ENCODE data around the gene ARF6. TPM values are rescaled to one million over a fixed set of nuclear protein-coding genes. Genes with fewer than 3 reads are reported as not detected.

Gene ARF6
- total RNA-seq, 1 experiment from 2014 or later, result 88.8 TPM

DNA sequence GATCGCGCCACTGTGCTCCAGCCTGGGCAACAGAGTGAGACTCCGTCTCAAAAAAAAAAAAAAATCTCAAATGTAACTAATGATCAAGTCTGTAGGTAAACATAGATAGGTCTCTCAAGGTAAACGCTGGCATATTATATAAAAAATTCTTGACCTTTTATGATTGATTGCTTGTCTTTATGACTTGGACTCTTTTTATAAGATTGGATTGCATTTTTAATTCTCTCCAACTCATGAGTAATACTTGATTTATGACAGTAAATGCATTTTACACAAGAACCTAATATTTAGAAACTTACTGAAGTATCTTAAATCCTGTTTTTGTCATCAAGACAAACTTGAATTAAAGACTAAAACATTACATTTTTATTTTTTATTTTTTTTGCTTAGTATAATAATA lies 16.1 kb downstream of the ARF6 start:
- no peaks in the 10 kb centered on the region for H3K9me3 ChIP-seq (ENCODE audit: control insufficient read depth in 1 of 2, insufficient read depth in 1 of 2, low read depth in 1 of 2, low read length in 2 of 2)
- intact Hi-C loops (cut with micrococcal nuclease), result loop anchor here (5.0 kb wide), 2 partner anchors 63 to 93 kb away; no protein-coding TSS in a partner anchor
- no peak overlapping the region for H3K4me2 ChIP-seq (ENCODE audit: low read length)
- CTCF ChIA-PET, result interaction anchor here (0.8 kb wide), 1 partner anchor 46 kb away, joined by 3 read pairs; no protein-coding TSS in a partner anchor
- H3K4me3 ChIP-seq (replicated peaks in 1 of 2; ENCODE audit: low read depth in 1 of 2, low read length in 2 of 2), result no peak overlapping the region
- no peaks in the 10 kb centered on the region for H3K9me2 ChIP-seq (ENCODE audit: insufficient read depth)
- peaks cover 38 to 65% of the 10 kb centered on the region in 2 experiments for H3K4me1 ChIP-seq (ENCODE audit: control insufficient read depth in 1 of 2, insufficient read depth in 2 of 2, low read length in 2 of 2)
- peak overlapping the region; percentile 72 for H3K27ac ChIP-seq (ENCODE audit: low read depth, low read length)
- no peak overlapping the region for H3K9ac ChIP-seq (ENCODE audit: low read length)
- no peaks in the 10 kb centered on the region for H3K79me2 ChIP-seq (ENCODE audit: insufficient read depth, low read length)
- no peaks in the 10 kb centered on the region for H4K20me1 ChIP-seq (ENCODE audit: insufficient read depth)
- H3K36me3 ChIP-seq (ENCODE audit: control insufficient read depth in 1 of 2, insufficient read depth in 2 of 2, low read length in 2 of 2), result no peaks in the 10 kb centered on the region
- TF ChIP-seq CEBPB (IDR thresholded peaks at IDR 0.05; ENCODE audit: low read depth), result no peak
- no peak for TF ChIP-seq TCF7L2 (IDR thresholded peaks at IDR 0.05; ENCODE audit: borderline replicate concordance, extremely low read depth, insufficient read depth, insufficient read length)
- no peak for TF ChIP-seq SP1 (IDR thresholded peaks at IDR 0.05; ENCODE audit: low read depth)
- no peak for TF ChIP-seq ZFX (IDR thresholded peaks at IDR 0.05)
- TF ChIP-seq EGR1 (IDR thresholded peaks at IDR 0.05; ENCODE audit: low read depth), result no peak
- no peak for TF ChIP-seq EZH2phosphoT487 (IDR thresholded peaks at IDR 0.05; ENCODE audit: borderline replicate concordance)
- no peak for TF ChIP-seq CBX3 (IDR thresholded peaks at IDR 0.05; ENCODE audit: low read depth)
- TF ChIP-seq JUND (IDR thresholded peaks at IDR 0.05), result no peak
- no peak for TF ChIP-seq SRF (IDR thresholded peaks at IDR 0.05; ENCODE audit: low read depth)
- TF ChIP-seq SIN3A (IDR thresholded peaks at IDR 0.05; ENCODE audit: low read depth), result no peak
- no peak for TF ChIP-seq POLR2AphosphoS5 (IDR thresholded peaks at IDR 0.05; ENCODE audit: low read depth, low read length)
- no peak for TF ChIP-seq POLR2A (IDR thresholded peaks at IDR 0.05; ENCODE audit: borderline replicate concordance, extremely low read depth, insufficient read depth, insufficient read length)
- TF ChIP-seq ELF1 (IDR thresholded peaks at IDR 0.05; ENCODE audit: borderline replicate concordance, low read depth), result no peak
- TF ChIP-seq, protein P1, sequence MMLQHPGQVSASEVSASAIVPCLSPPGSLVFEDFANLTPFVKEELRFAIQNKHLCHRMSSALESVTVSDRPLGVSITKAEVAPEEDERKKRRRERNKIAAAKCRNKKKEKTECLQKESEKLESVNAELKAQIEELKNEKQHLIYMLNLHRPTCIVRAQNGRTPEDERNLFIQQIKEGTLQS (IDR thresholded peaks at IDR 0.05), result no peak
- no peak for TF ChIP-seq EZH2 (IDR thresholded peaks at IDR 0.05)
- TF ChIP-seq, protein P2, sequence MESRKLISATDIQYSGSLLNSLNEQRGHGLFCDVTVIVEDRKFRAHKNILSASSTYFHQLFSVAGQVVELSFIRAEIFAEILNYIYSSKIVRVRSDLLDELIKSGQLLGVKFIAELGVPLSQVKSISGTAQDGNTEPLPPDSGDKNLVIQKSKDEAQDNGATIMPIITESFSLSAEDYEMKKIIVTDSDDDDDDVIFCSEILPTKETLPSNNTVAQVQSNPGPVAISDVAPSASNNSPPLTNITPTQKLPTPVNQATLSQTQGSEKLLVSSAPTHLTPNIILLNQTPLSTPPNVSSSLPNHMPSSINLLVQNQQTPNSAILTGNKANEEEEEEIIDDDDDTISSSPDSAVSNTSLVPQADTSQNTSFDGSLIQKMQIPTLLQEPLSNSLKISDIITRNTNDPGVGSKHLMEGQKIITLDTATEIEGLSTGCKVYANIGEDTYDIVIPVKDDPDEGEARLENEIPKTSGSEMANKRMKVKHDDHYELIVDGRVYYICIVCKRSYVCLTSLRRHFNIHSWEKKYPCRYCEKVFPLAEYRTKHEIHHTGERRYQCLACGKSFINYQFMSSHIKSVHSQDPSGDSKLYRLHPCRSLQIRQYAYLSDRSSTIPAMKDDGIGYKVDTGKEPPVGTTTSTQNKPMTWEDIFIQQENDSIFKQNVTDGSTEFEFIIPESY (IDR thresholded peaks at IDR 0.05; ENCODE audit: extremely low read depth, insufficient replicate concordance, low read length), result no peak
- no peak for TF ChIP-seq ZNF274 (IDR thresholded peaks at IDR 0.05; ENCODE audit: low read depth, low read length)
- TF ChIP-seq, protein P3, sequence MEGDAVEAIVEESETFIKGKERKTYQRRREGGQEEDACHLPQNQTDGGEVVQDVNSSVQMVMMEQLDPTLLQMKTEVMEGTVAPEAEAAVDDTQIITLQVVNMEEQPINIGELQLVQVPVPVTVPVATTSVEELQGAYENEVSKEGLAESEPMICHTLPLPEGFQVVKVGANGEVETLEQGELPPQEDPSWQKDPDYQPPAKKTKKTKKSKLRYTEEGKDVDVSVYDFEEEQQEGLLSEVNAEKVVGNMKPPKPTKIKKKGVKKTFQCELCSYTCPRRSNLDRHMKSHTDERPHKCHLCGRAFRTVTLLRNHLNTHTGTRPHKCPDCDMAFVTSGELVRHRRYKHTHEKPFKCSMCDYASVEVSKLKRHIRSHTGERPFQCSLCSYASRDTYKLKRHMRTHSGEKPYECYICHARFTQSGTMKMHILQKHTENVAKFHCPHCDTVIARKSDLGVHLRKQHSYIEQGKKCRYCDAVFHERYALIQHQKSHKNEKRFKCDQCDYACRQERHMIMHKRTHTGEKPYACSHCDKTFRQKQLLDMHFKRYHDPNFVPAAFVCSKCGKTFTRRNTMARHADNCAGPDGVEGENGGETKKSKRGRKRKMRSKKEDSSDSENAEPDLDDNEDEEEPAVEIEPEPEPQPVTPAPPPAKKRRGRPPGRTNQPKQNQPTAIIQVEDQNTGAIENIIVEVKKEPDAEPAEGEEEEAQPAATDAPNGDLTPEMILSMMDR (IDR thresholded peaks at IDR 0.05 in 2 of 3, conservative IDR thresholded peaks at IDR 0.05 in 1 of 3; ENCODE audit: borderline replicate concordance in 1 of 3, insufficient read depth in 1 of 3, low read depth in 2 of 3, low read length in 2 of 3), result no peak
- TF ChIP-seq RAD21 (IDR thresholded peaks at IDR 0.05; ENCODE audit: low read depth), result no peak
- no peak for TF ChIP-seq YY1 (IDR thresholded peaks at IDR 0.05; ENCODE audit: extremely low read depth, insufficient replicate concordance, low read depth, low read length)
- DNase-seq (ENCODE audit: low read depth, low spot score), result no peak
- no TSS peak for BruUV-seq (replicated peaks)
- POLR2A ChIA-PET, result interaction anchor here (1.7 kb wide), 1 partner anchor 41 kb away, joined by 5 read pairs; no protein-coding TSS in a partner anchor
- ATAC-seq, result no peak
- no peaks in the 10 kb centered on the region for H3K27me3 ChIP-seq (ENCODE audit: insufficient read depth, low read length)
- H2AFZ ChIP-seq (ENCODE audit: low read depth, low read length, poor library complexity, severe bottlenecking), result no peak overlapping the region
- RAD21 ChIA-PET (ENCODE audit: low non-redundant PET in 1 of 2, low total read pairs in 2 of 2, uncharacterized antibody in 2 of 2, unreplicated experiment in 2 of 2), result no interaction called here

All from HCT116 (cell line).